Kidney epithelial cell (primary cell): ENCODE measurements around the gene GPR135. TPM values are rescaled to one million over a fixed set of nuclear protein-coding genes. Genes with fewer than 3 reads are reported as not detected.

Experiments
- DNase-seq: peaks from one replicate; pipeline ENCODE4 v3.0.0-alpha.2; 2010; ENCODE audit warnings: low read depth
- H3K27me3 ChIP-seq: 2 replicates; pipeline ENCODE4 v1.6.0; 2011; ENCODE audit warnings: low read length; ENCODE audit not compliant: control insufficient read depth, insufficient read depth
- H3K36me3 ChIP-seq: 2 replicates; pipeline ENCODE4 v1.5.1; 2011; ENCODE audit warnings: low read length; ENCODE audit not compliant: control insufficient read depth, insufficient read depth
- H3K4me3 ChIP-seq: 2 replicates; pipeline ENCODE4 v1.5.1; 2011; ENCODE audit warnings: low read depth, mild to moderate bottlenecking, control low read depth, low read length
- total RNA-seq: library from RNA; depleted of rRNA; stranded (reverse); fragments of >200 nt; gene quantifications from 2 replicates; pipeline ENCODE4 v1.2.3, GENCODE V29; 2015
- TF ChIP-seq, protein P1 (sequence below): IDR thresholded peaks from 2 replicates; pipeline ENCODE4 v1.5.1; 2011; ENCODE audit warnings: mild to moderate bottlenecking, moderate library complexity, low read length, control low read depth, inconsistent platforms; ENCODE audit not compliant: insufficient read depth, poor library complexity, severe bottlenecking

The GPR135 gene
- total RNA-seq, 1 donor from 2014 or later, result 0.71 TPM

- Histone ChIP-seq H3K4me3 (no peak overlapping the region), H3K36me3 (no peaks in the 10 kb centered on the region), H3K27me3 (no peaks in the 10 kb centered on the region)
- TF ChIP-seq, protein P1, sequence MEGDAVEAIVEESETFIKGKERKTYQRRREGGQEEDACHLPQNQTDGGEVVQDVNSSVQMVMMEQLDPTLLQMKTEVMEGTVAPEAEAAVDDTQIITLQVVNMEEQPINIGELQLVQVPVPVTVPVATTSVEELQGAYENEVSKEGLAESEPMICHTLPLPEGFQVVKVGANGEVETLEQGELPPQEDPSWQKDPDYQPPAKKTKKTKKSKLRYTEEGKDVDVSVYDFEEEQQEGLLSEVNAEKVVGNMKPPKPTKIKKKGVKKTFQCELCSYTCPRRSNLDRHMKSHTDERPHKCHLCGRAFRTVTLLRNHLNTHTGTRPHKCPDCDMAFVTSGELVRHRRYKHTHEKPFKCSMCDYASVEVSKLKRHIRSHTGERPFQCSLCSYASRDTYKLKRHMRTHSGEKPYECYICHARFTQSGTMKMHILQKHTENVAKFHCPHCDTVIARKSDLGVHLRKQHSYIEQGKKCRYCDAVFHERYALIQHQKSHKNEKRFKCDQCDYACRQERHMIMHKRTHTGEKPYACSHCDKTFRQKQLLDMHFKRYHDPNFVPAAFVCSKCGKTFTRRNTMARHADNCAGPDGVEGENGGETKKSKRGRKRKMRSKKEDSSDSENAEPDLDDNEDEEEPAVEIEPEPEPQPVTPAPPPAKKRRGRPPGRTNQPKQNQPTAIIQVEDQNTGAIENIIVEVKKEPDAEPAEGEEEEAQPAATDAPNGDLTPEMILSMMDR, result no peak
- no peak for DNase-seq
Measured at GRCh38 chr14:59417311-59417710, 47.9 kb downstream of the GPR135 start.

DNA sequence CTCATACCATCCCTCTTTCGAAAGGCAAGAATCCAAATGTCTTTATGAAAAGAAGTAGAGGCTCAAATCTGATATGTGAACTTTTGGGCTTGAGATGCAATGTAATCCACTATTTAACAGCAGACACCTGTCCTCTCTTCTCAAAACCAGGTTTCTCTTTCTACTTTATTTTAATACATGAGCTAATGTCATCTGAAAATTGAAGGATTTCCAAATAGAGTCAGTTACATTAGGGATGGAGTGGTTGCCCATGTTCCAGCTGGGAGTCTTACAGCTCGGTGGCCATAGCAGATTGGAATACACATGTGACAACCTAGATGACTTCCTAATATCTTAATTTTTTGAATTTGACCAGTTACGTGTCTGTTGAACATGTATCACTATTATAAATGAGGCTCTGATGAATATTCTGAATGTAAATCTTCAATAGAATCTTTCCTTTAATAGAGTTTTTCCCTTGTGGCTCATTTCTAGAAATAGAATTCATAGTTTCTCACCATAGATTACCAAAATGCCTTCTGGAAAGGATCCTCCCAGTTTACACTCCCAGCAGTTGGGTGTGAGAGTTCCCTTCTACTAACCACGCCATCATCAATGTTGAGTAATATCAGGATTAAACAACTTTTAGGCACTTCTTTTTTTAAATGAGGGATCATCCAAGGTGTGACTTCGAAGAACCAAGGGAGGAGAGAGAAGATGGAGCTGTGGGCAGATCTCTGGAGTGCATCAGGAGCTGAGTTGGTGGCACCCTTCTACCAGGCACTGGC lies 49.2 kb downstream of the GPR135 start:
- DNase-seq, result no peak
- TF ChIP-seq, protein P1, result no peak
- Histone ChIP-seq H3K27me3 (no peaks in the 10 kb centered on the region), H3K4me3 (no peak overlapping the region), H3K36me3 (no peaks in the 10 kb centered on the region)

Other genes starting within 250 kb of the GPR135 start
- 21.1 and 31.0 TPM in 2 replicates for gene L3HYPDH, start 19.0 kb upstream of the GPR135 start, total RNA-seq
- gene JKAMP, start 19.1 kb upstream of the GPR135 start, total RNA-seq, result 56.9 and 66.7 TPM in 2 replicates
- gene CCDC175, start 111.4 kb upstream of the GPR135 start, total RNA-seq, result not detected in 2 replicates